HFFc6 (cell line): ENCODE results near the gene HNRNPA2B1. TPM values are rescaled to one million over a fixed set of nuclear protein-coding genes. Genes with fewer than 3 reads are reported as not detected.
A peak's percentile ranks its signal among the peaks of the same experiment; 100 is the strongest.
"Not testable (repeated sequence)": the region's sequence is repeated elsewhere in the genome, so short reads cannot be mapped to it uniquely, and the experiment has no call there.

ENCODE experiments used
- DNase-seq: peaks from one replicate; pipeline ENCODE4 v3.0.0-alpha.2; 2018
- H3K27ac Mint-ChIP-seq: 2 replicates; pipeline ENCODE4 v1.8.0; 2020; ENCODE audit warnings: mild to moderate bottlenecking, mixed read lengths
- H3K27me3 Mint-ChIP-seq: 2 replicates; pipeline ENCODE4 v1.8.0; 2021; ENCODE audit warnings: mild to moderate bottlenecking, moderate library complexity, mixed read lengths; ENCODE audit not compliant: insufficient read depth
- H3K36me3 Mint-ChIP-seq: 2 replicates; pipeline ENCODE4 v1.8.0; 2021; ENCODE audit warnings: low read depth, mixed read lengths
- H3K4me1 Mint-ChIP-seq: 2 replicates; pipeline ENCODE4 v1.8.0; 2020; ENCODE audit warnings: low read depth, mixed read lengths
- H3K4me3 Mint-ChIP-seq: 2 replicates; pipeline ENCODE4 v1.8.0; 2020; ENCODE audit warnings: mild to moderate bottlenecking, moderate library complexity, mixed read lengths
- H3K9me3 Mint-ChIP-seq: 2 replicates; pipeline ENCODE4 v1.8.0; 2020; ENCODE audit warnings: mild to moderate bottlenecking, mixed read lengths
- total RNA-seq, 6 experiments: library from RNA; stranded (reverse); fragmentation: NEBNext Ultra II Directional; extraction: Animal tissue kit (Norgen Biotek cat#: 25700); gene quantifications; 2 replicates in 1 of 6; 3 replicates in 5 of 6; pipeline ENCODE4 v1.2.3, GENCODE V29; 2021
- TF ChIP-seq, protein P1 (sequence below): fragments of 200-600 bp; sonication (generic); IDR thresholded peaks from 2 replicates; pipeline ENCODE4 v1.5.0; 2021; ENCODE audit warnings: antibody characterized with exemption, mild to moderate bottlenecking

The HNRNPA2B1 gene
- total RNA-seq, 6 experiments from 2014 or later, result 403 to 643 (median 565) TPM

DNA sequence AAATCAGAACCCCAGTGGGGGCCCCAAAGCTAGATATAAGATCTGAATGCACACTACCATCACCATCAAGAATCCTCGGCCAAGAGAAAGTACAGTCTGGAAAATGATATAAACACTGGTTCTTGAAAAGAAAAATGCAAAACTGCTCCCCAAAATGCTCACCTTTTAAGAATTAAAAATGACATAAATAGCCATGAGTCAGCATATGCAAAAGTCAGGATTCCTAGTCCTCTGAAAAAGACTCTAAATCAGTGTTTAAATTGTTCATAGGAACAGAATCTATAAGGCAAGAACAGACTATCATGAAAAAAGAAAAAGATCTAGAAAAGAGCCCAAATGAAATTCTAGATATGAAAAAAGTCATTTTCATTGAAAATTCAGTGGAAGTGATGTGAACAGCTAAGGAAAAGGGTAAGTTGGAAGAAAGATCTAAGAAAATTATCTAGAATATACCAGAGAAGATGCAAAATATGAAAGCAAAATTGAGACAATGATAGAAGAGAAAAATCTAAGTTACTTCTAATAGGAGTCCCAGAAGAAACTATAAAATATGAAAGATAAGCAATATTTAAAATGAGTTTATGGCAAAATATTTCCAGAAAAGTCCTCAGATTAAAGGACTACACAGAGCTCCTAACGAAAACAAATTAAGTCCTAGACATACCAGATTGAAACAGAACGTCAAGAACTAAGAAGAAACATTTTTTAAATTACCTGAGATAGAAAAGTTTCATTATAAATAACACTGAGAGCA, 18.9 kb downstream of the HNRNPA2B1 start:
- H3K36me3 Mint-ChIP-seq, result peaks cover 28% of the 10 kb centered on the region

DNA sequence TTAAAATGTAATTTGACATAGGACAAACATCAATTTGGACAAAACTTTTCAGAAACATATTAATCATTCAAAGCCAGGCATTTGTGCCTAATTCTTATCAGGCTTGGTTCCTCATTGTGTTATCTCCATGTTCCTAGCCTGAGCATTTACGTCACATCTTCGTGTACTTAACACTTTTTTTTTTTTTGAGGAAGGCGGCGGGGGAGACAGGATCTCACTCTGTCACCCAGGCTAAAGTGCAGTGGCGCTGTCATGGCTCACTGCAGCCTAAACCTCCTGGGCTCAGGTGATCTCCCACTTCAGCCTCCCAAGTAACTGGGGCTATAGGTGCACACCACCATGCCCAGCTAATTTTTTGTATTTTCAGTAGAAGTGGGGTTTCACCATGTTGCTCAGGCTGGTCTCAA, 19.8 kb downstream of the HNRNPA2B1 start:
- peaks cover 23% of the 10 kb centered on the region for H3K36me3 Mint-ChIP-seq
- 0 out of 2 replicates have a peak overlapping the region, but pooled peaks have one; percentile 9 for H3K27ac Mint-ChIP-seq
- peaks cover 37% of the 10 kb centered on the region for H3K4me1 Mint-ChIP-seq
- TF ChIP-seq, protein P1, sequence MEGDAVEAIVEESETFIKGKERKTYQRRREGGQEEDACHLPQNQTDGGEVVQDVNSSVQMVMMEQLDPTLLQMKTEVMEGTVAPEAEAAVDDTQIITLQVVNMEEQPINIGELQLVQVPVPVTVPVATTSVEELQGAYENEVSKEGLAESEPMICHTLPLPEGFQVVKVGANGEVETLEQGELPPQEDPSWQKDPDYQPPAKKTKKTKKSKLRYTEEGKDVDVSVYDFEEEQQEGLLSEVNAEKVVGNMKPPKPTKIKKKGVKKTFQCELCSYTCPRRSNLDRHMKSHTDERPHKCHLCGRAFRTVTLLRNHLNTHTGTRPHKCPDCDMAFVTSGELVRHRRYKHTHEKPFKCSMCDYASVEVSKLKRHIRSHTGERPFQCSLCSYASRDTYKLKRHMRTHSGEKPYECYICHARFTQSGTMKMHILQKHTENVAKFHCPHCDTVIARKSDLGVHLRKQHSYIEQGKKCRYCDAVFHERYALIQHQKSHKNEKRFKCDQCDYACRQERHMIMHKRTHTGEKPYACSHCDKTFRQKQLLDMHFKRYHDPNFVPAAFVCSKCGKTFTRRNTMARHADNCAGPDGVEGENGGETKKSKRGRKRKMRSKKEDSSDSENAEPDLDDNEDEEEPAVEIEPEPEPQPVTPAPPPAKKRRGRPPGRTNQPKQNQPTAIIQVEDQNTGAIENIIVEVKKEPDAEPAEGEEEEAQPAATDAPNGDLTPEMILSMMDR, result no peak
- peaks cover 7% of the 10 kb centered on the region for H3K27me3 Mint-ChIP-seq
- H3K9me3 Mint-ChIP-seq, result no peaks in the 10 kb centered on the region
- no peak overlapping the region for H3K4me3 Mint-ChIP-seq
- DNase-seq, result no peak

More for the DNA sequence above, 18.9 kb downstream of the HNRNPA2B1 start:
- no peak for DNase-seq
- TF ChIP-seq, protein P1, result no peak
- Mint-ChIP-seq H3K4me3 (no peak overlapping the region), H3K9me3 (no peaks in the 10 kb centered on the region), H3K4me1 (peaks cover 42% of the 10 kb centered on the region), H3K27me3 (peaks cover 7% of the 10 kb centered on the region), H3K27ac (peak overlapping the region; percentile 25)

DNA sequence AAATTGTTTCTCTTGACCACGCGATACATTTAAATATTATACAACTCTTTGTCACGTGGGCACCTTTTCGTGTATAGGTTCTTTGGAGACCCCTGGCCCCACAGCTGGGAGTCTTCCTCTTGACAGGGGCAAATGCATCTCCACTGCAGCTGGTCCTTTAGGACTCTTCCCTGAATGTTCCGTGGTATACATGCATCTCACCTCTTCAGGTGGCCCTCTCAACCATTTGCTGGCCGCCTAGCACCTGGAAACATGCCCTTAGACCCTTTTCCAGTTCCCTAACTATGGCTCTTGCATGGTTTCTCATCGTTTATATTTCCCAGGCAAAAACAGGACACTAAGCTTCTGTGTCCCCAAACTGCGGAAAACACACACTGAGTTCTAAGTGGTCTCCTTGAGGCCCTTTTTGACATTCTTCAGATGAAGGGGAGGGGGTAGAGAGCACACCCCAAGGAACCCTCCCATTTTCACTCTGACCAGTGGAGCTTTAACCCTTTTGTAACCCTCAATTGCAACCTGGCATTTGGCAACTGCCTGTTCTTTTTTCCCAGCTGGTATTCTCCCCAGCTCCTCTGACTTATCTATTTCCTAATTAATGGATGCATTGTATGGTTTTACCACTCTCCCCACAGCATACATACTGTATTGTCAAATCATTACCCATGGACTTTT, 20.6 kb downstream of the HNRNPA2B1 start:
- Mint-ChIP-seq H3K4me1 (peaks cover 28% of the 10 kb centered on the region), H3K9me3 (no peaks in the 10 kb centered on the region), H3K27me3 (peaks cover 1% of the 10 kb centered on the region), H3K4me3 (no peak overlapping the region), H3K36me3 (peaks cover 14% of the 10 kb centered on the region), H3K27ac (peak overlapping the region; percentile 9; the same call in 1 of the 2 replicates)
- no peak for DNase-seq
- TF ChIP-seq, protein P1, result no peak

DNA sequence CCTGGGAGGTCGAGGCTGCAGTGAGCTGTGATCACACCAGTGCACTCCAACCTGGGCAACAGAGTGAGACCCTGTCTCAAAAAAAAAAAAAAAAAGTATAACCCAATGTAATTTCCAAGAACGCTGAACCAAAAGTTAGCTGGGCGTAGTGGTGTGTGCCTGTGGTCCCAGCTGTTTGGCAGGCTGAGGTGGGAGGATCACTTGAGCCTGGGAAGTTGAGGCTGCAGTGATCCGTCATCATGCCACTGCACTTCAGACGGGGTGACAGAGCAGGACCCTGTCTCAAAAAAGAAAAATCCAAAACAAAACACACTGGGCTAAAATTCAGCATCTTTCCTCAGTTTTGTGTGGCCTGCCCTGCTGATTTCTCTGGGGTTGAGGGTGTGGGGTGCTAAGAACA, 21.1 kb downstream of the HNRNPA2B1 start:
- H3K4me3 Mint-ChIP-seq, result no peak overlapping the region
- peaks cover 23% of the 10 kb centered on the region for H3K4me1 Mint-ChIP-seq

DNA sequence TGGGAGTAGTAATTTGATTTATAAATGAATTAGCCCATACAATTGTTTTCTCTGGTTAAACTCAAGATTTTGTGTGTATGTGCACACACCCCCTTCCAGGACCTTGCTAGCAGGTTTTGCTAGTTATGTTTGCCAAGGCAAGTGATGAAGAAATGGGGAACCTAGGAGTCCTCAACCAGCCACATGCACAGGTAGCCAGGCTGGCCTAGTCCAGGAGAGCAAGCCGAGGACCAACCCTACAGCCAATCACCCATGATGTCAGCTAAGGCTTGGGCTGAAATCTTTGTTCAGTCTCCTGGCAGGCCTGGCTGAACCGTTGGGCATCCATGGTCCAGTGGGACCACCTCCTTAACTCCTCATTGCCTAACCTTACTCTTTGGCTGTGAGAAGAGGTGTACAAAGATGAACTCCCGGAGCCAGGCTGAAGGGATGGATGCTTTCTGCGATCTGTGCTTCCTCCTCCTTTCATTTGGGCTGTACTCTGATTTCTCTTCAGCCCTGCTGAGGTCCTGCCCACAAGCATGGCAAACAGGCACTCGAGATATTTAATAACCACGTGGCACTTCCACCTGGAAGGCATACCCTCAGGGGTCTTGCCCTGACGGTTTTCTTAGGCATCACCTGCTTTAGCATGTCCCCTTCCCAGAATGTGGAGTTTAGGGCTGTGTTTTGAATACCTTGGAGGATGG, 22.1 kb downstream of the HNRNPA2B1 start:
- H3K27me3 Mint-ChIP-seq, result no peaks in the 10 kb centered on the region; the same call in 1 of the 2 replicates
- TF ChIP-seq, protein P1, result no peak
- H3K4me1 Mint-ChIP-seq, result peaks cover 13% of the 10 kb centered on the region
- no peaks in the 10 kb centered on the region for H3K9me3 Mint-ChIP-seq
- no peak for DNase-seq
- H3K4me3 Mint-ChIP-seq, result no peak overlapping the region
- no peaks in the 10 kb centered on the region for H3K36me3 Mint-ChIP-seq
- H3K27ac Mint-ChIP-seq, result no peak overlapping the region

More for the DNA sequence above, 21.1 kb downstream of the HNRNPA2B1 start:
- no peaks in the 10 kb centered on the region; the same call in 1 of the 2 replicates for H3K27me3 Mint-ChIP-seq
- TF ChIP-seq, protein P1, result no peak
- H3K9me3 Mint-ChIP-seq, result no peaks in the 10 kb centered on the region
- no peak for DNase-seq
- H3K36me3 Mint-ChIP-seq, result peaks cover 9% of the 10 kb centered on the region; the same call in 1 of the 2 replicates
- no peak overlapping the region for H3K27ac Mint-ChIP-seq

DNA sequence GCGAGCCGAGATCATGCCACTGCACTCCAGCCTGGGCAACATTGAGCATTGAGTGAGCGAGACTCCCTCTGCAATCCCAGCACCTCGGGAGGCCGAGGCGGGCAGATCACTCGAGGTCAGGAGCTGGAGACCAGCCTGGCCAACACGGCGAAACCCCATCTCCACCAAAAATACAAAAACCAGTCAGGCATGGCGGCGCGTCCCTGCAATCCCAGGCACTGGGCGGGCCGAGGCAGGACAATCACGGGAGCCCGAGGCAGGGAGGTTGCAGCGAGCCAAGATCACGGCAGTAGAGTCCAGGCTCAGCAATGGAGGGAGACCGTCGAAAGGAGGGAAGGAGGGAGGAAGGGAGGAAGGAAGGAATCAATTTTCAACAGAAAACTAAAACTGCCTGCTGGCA, 23.3 kb downstream of the HNRNPA2B1 start:
- peaks cover 10% of the 10 kb centered on the region for H3K4me1 Mint-ChIP-seq
- not testable (repeated sequence) for H3K9me3 Mint-ChIP-seq, H3K36me3 Mint-ChIP-seq, H3K27ac Mint-ChIP-seq, H3K4me3 Mint-ChIP-seq, H3K27me3 Mint-ChIP-seq, DNase-seq

DNA sequence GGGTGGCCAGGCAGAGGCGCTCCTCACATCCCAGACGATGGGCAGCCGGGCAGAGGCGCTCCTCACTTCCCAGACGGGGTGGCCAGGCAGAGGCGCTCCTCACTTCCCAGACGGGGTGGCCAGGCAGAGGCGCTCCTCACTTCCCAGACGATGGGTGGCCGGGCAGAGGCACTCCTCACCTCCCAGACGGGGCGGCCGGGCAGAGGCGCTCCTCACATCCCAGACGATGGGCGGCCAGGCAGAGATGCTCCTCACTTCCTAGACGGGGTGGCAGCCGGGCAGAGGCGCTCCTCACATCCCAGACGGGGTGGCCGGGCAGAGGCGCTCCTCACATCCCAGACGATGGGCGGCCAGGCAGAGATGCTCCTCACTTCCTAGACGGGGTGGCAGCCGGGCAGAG, 23.9 kb downstream of the HNRNPA2B1 start:
- not testable (repeated sequence) for H3K36me3 Mint-ChIP-seq, H3K4me3 Mint-ChIP-seq, DNase-seq

DNA sequence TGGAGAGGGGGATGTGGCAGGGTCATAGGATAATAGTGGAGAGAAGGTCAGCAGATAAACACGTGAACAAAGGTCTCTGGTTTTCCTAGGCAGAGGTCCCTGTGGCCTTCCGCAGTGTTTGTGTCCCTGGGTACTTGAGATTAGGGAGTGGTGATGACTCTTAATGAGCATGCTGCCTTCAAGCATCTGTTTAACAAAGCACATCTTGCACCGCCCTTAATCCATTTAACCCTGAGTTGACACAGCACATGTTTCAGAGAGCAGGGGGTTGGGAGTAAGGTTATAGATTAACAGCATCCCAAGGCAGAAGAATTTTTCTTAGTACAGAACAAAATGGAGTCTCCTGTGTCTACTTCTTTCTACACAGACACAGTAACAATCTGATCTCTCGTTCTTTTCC, 24.6 kb downstream of the HNRNPA2B1 start:
- not testable (repeated sequence) for H3K27ac Mint-ChIP-seq, H3K4me1 Mint-ChIP-seq, H3K36me3 Mint-ChIP-seq, H3K9me3 Mint-ChIP-seq, H3K27me3 Mint-ChIP-seq, DNase-seq, H3K4me3 Mint-ChIP-seq

More for the DNA sequence above, 23.9 kb downstream of the HNRNPA2B1 start:
- H3K27ac Mint-ChIP-seq, H3K4me1 Mint-ChIP-seq, H3K27me3 Mint-ChIP-seq, H3K9me3 Mint-ChIP-seq: not testable (repeated sequence)
